ENCODE measurements around the gene RPL38. TPM values are rescaled to one million over a fixed set of nuclear protein-coding genes. Genes with fewer than 3 reads are reported as not detected.

The RPL38 gene
- total and polyA plus RNA-seq, 2 of the 4 experiments (the other 2 are of a cell fraction) = 111 to 527 TPM

DNA sequence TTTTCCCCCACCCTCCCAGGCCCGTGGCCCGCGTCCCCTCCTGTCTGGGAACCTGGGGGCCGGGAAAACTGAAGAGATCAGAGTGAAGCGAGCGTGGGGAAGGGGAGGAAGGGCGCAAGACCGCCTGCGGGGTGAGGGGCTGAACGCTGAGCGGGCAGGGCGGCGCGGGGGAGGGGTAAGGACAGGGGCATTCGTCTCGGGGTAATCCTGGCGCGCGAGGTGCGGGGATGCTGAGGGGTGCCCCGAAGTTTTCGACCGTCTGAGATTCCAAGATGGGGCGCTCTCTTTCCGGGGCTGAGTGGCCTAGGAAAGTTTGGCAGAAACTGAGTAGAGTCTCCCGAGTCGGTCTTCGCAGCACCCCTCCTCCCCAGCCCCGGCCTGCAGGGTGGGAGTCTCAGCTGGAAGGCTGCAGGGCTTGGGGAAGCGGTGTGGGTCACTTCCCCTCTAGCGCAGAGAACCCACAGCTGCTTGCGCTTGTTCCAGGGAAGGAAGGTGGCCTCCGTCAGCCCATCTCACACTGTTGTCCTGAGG lies 10.4 kb downstream of the RPL38 start:
- Histone ChIP-seq H3K23ac (ENCODE audit: low read depth, low read length) (no peak overlapping the region), H3K27me3 (ENCODE audit: control insufficient read depth, insufficient read depth, low read length) (no peaks in the 10 kb centered on the region; the same call in 1 of the 2 replicates), H2BK15ac (ENCODE audit: low read depth, low read length) (no peak overlapping the region), H3K27ac (ENCODE audit: insufficient read depth, low read length) (no peak overlapping the region), H3K18ac (ENCODE audit: low read depth, low read length) (no peak overlapping the region), H4K20me1 (ENCODE audit: insufficient read depth, low read length) (peaks cover 26% of the 10 kb centered on the region), H3K9me1 (ENCODE audit: insufficient read depth, low read length) (no peaks in the 10 kb centered on the region), H2AFZ (replicated peaks; ENCODE audit: low read length, poor library complexity) (peak overlapping the region; percentile 93), H3K14ac (replicated peaks; ENCODE audit: low read depth, low read length) (no peak overlapping the region), H3K9ac (ENCODE audit: low read depth, low read length) (no peak overlapping the region), H4K91ac (ENCODE audit: insufficient read depth, low read depth, low read length) (no peak overlapping the region), H4K5ac (ENCODE audit: low read depth, low read length) (no peak overlapping the region), H2BK20ac (ENCODE audit: low read depth, low read length) (no peak overlapping the region), H4K8ac (ENCODE audit: low read depth in 2 of 2, low read length in 2 of 2) (no peak overlapping the region), H3K4me1 (ENCODE audit: control insufficient read depth, insufficient read depth, low read length) (peaks cover 13% of the 10 kb centered on the region), H3K79me1 (ENCODE audit: low read depth in 1 of 2, low read length in 2 of 2) (peaks cover 8 to 22% of the 10 kb centered on the region in 2 experiments; a peak in 3 of 4 replicates), H2BK5ac (ENCODE audit: low read depth, low read length, poor library complexity, severe bottlenecking) (no peak overlapping the region), H3K56ac (ENCODE audit: extremely low read depth, insufficient read depth, low read length) (no peak overlapping the region), H3K4me3 (ENCODE audit: insufficient read depth, low read depth, low read length) (peak overlapping the region; percentile 46; the same call in 1 of the 2 replicates), H2AK9ac (replicated peaks; ENCODE audit: low read depth, low read length, poor library complexity) (no peak overlapping the region), H3K4ac (ENCODE audit: low read depth, low read length) (no peak overlapping the region), H3K9me3 (ENCODE audit: control insufficient read depth, insufficient read depth, low read length) (no peaks in the 10 kb centered on the region), H2BK120ac (ENCODE audit: low read depth, low read length) (no peak overlapping the region), H3K36me3 (ENCODE audit: control insufficient read depth, insufficient read depth, low read length) (peaks cover 11% of the 10 kb centered on the region), H2AK5ac (ENCODE audit: low read depth, low read length) (no peak overlapping the region), H3K4me2 (ENCODE audit: low read depth, low read length) (peak overlapping the region; percentile 78; the same call in 1 of the 2 replicates)
- WGBS, 2 experiments (ENCODE audit: extremely low coverage in 2 of 2, insufficient read length in 1 of 2) = 24% methylated on average over 8 of the region's 33 CpGs; no CpG with 5 or more reads in 1 of the 2 experiments
- dilution Hi-C loops (cut with HindIII; ENCODE audit: low sequenced_read_pairs, unreplicated experiment) (no loop called here), in situ Hi-C loops (cut with MboI; ENCODE audit: low sequenced_read_pairs) (loop anchor here (25.0 kb wide), 1 partner anchor 648 kb away; the partner anchor contains the start of genes FDXR and GRIN2C), intact Hi-C loops (cut with micrococcal nuclease) (loop anchor here (1.0 kb wide), 1 partner anchor 240 kb away; no protein-coding TSS in a partner anchor)
- ChIA-PET POLR2A (ENCODE audit: unreplicated experiment) (interaction anchor here (0.8 kb wide), 1 partner anchor 14 kb away, joined by 4 read pairs; no protein-coding TSS in a partner anchor), CTCF (interaction anchor here (1.0 to 2.3 kb wide), 3 partner anchors 10 to 83 kb away, joined by 4 to 9 read pairs (median 4); partner anchors contain the start of gene RPL38)
- DNase-seq (no peak), ATAC-seq (ENCODE audit: low read depth) (no peak)
- BruUV-seq (replicated peaks) = no TSS peak
- no peak for TF ChIP-seq MXI1 (IDR thresholded peaks at IDR 0.05; ENCODE audit: borderline replicate concordance, low read depth, low read length)
- no peak for TF ChIP-seq MAFK (IDR thresholded peaks at IDR 0.05; ENCODE audit: low read depth, low read length)
- no peak for TF ChIP-seq FOS (IDR thresholded peaks at IDR 0.05; ENCODE audit: low read depth, low read length)
- TF ChIP-seq MAZ (IDR thresholded peaks at IDR 0.05; ENCODE audit: borderline replicate concordance, low read depth, low read length) = no peak
- no peak for TF ChIP-seq RFX5 (IDR thresholded peaks at IDR 0.05; ENCODE audit: low read depth, low read length)
- no peak for TF ChIP-seq RAD21 (IDR thresholded peaks at IDR 0.05; ENCODE audit: low read length)
- TF ChIP-seq BHLHE40 (IDR thresholded peaks at IDR 0.05; ENCODE audit: low read depth, low read length) = no peak
- TF ChIP-seq POLR2A (IDR thresholded peaks at IDR 0.05; ENCODE audit: low read depth, low read length) = no peak
- no peak for TF ChIP-seq NFE2L2 (IDR thresholded peaks at IDR 0.05; ENCODE audit: low read depth, low read length)
- TF ChIP-seq, protein P1, sequence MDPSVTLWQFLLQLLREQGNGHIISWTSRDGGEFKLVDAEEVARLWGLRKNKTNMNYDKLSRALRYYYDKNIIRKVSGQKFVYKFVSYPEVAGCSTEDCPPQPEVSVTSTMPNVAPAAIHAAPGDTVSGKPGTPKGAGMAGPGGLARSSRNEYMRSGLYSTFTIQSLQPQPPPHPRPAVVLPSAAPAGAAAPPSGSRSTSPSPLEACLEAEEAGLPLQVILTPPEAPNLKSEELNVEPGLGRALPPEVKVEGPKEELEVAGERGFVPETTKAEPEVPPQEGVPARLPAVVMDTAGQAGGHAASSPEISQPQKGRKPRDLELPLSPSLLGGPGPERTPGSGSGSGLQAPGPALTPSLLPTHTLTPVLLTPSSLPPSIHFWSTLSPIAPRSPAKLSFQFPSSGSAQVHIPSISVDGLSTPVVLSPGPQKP (IDR thresholded peaks at IDR 0.05; ENCODE audit: borderline replicate concordance, low read depth, low read length) = no peak
- TF ChIP-seq SMC3 (IDR thresholded peaks at IDR 0.05; ENCODE audit: low read depth, low read length) = no peak
- TF ChIP-seq, protein P2, sequence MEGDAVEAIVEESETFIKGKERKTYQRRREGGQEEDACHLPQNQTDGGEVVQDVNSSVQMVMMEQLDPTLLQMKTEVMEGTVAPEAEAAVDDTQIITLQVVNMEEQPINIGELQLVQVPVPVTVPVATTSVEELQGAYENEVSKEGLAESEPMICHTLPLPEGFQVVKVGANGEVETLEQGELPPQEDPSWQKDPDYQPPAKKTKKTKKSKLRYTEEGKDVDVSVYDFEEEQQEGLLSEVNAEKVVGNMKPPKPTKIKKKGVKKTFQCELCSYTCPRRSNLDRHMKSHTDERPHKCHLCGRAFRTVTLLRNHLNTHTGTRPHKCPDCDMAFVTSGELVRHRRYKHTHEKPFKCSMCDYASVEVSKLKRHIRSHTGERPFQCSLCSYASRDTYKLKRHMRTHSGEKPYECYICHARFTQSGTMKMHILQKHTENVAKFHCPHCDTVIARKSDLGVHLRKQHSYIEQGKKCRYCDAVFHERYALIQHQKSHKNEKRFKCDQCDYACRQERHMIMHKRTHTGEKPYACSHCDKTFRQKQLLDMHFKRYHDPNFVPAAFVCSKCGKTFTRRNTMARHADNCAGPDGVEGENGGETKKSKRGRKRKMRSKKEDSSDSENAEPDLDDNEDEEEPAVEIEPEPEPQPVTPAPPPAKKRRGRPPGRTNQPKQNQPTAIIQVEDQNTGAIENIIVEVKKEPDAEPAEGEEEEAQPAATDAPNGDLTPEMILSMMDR (conservative IDR thresholded peaks at IDR 0.05; ENCODE audit: low read depth, low read length) = no peak
- no peak for TF ChIP-seq CHD1 (IDR thresholded peaks at IDR 0.05; ENCODE audit: low read depth, low read length)
- no peak for TF ChIP-seq CEBPB (IDR thresholded peaks at IDR 0.05; ENCODE audit: low read depth, low read length)
- TF ChIP-seq, protein P3, sequence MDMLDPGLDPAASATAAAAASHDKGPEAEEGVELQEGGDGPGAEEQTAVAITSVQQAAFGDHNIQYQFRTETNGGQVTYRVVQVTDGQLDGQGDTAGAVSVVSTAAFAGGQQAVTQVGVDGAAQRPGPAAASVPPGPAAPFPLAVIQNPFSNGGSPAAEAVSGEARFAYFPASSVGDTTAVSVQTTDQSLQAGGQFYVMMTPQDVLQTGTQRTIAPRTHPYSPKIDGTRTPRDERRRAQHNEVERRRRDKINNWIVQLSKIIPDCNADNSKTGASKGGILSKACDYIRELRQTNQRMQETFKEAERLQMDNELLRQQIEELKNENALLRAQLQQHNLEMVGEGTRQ (IDR thresholded peaks at IDR 0.05; ENCODE audit: low read depth, low read length) = no peak
